ENCODE results near the gene ADORA2B. TPM values are rescaled to one million over a fixed set of nuclear protein-coding genes. Genes with fewer than 3 reads are reported as not detected.

ADORA2B gene
- total and polyA plus RNA-seq, 2 donors from 2014 or later: 0.60 TPM; not detected in 1

DNA sequence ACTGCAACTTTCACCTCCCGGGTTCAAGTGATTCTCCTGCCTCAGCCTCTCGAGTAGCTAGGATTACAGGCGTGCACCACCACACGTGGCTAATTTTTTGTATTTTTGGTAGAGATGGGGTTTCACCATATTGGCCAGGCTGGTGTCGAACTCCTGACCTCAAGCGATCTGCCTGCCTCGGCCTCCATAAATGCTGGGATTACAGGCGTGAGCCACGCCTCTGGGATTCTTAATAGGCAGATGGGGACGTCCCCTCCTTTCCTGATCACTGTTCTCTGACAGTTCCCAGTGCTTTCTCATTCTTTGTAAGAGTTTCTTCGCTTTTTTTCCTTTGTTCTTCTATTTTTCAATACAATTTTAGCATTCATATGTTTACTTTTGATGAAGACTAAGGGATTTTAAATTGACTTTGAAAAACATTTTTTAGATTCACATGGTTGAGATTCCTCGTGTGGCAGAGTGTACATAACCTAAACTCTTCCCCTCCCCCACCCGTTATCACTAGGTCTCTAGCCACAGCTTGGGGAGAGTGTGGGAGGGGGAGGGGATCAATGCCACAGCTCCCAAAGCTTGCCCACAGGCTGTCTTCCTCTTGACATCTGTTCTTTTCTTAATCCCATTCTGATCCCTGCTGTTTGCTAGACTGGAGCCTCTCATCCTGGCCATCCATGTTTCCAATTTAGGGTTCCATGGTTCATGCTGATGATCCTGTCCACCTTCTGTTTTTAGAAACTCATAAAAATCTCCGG, 11.0 kb downstream of the ADORA2B start:
- intact Hi-C loops (cut with DNase I): no loop called here
- H3K9ac ChIP-seq (ENCODE audit: low read length in 3 of 3): no peak overlapping the region
- TF ChIP-seq, protein P1, sequence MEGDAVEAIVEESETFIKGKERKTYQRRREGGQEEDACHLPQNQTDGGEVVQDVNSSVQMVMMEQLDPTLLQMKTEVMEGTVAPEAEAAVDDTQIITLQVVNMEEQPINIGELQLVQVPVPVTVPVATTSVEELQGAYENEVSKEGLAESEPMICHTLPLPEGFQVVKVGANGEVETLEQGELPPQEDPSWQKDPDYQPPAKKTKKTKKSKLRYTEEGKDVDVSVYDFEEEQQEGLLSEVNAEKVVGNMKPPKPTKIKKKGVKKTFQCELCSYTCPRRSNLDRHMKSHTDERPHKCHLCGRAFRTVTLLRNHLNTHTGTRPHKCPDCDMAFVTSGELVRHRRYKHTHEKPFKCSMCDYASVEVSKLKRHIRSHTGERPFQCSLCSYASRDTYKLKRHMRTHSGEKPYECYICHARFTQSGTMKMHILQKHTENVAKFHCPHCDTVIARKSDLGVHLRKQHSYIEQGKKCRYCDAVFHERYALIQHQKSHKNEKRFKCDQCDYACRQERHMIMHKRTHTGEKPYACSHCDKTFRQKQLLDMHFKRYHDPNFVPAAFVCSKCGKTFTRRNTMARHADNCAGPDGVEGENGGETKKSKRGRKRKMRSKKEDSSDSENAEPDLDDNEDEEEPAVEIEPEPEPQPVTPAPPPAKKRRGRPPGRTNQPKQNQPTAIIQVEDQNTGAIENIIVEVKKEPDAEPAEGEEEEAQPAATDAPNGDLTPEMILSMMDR (IDR thresholded peaks at IDR 0.05; ENCODE audit: borderline replicate concordance, extremely low read depth, insufficient read depth): no peak
- H3K27ac ChIP-seq (ENCODE audit: low read depth in 2 of 2, low read length in 2 of 2): no peak overlapping the region
- no peaks in the 10 kb centered on the region for H3K9me3 ChIP-seq (ENCODE audit: control insufficient read depth in 2 of 3, insufficient read depth in 1 of 3, low read length in 3 of 3)
- H3K27me3 ChIP-seq (ENCODE audit: control insufficient read depth, insufficient read depth, low read length): no peaks in the 10 kb centered on the region
- H3K4me1 ChIP-seq (ENCODE audit: control insufficient read depth in 2 of 3, insufficient read depth in 2 of 3, low read depth in 1 of 3, low read length in 3 of 3): no peaks in the 10 kb centered on the region
- DNase-seq: no peak
- FAIRE-seq: no peak
- no peak overlapping the region for H3K4me3 ChIP-seq (ENCODE audit: low read length in 3 of 3)
- no peaks in the 10 kb centered on the region for H3K36me3 ChIP-seq (ENCODE audit: control insufficient read depth in 2 of 3, insufficient read depth in 3 of 3, low read length in 3 of 3)

DNA sequence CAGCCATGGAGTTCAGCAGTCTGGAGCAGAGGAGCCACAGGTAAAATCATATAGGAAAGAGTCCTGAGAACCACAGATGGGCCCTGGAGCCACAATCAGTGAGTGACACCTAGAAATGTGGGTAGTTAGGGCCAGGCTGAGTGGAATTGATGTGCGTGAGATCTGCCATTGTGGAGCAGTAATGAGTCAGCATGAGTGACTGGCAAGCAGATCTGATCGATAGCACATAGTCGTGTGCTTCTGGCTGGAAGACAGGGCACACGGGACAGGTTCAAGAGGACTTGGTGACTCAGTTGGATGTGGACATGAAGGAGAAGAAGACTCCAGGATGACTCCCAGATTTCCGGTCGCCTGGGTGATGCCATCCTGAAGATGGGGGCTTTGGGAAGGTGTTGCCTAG, 12.3 kb downstream of the ADORA2B start:
- Histone ChIP-seq H3K36me3 (ENCODE audit: control insufficient read depth in 2 of 3, insufficient read depth in 3 of 3, low read length in 3 of 3) (no peaks in the 10 kb centered on the region), H3K9me3 (ENCODE audit: control insufficient read depth in 2 of 3, insufficient read depth in 1 of 3, low read length in 3 of 3) (no peaks in the 10 kb centered on the region), H3K27me3 (ENCODE audit: control insufficient read depth, insufficient read depth, low read length) (no peaks in the 10 kb centered on the region), H3K4me1 (ENCODE audit: control insufficient read depth in 2 of 3, insufficient read depth in 2 of 3, low read depth in 1 of 3, low read length in 3 of 3) (no peaks in the 10 kb centered on the region), H3K9ac (ENCODE audit: low read length in 3 of 3) (no peak overlapping the region), H3K27ac (ENCODE audit: low read depth in 2 of 2, low read length in 2 of 2) (no peak overlapping the region), H3K4me3 (ENCODE audit: low read length in 3 of 3) (no peak overlapping the region)
- DNase-seq (no peak), FAIRE-seq (no peak)
- intact Hi-C loops (cut with DNase I): no loop called here
- TF ChIP-seq, protein P1 (IDR thresholded peaks at IDR 0.05; ENCODE audit: borderline replicate concordance, extremely low read depth, insufficient read depth): no peak

DNA sequence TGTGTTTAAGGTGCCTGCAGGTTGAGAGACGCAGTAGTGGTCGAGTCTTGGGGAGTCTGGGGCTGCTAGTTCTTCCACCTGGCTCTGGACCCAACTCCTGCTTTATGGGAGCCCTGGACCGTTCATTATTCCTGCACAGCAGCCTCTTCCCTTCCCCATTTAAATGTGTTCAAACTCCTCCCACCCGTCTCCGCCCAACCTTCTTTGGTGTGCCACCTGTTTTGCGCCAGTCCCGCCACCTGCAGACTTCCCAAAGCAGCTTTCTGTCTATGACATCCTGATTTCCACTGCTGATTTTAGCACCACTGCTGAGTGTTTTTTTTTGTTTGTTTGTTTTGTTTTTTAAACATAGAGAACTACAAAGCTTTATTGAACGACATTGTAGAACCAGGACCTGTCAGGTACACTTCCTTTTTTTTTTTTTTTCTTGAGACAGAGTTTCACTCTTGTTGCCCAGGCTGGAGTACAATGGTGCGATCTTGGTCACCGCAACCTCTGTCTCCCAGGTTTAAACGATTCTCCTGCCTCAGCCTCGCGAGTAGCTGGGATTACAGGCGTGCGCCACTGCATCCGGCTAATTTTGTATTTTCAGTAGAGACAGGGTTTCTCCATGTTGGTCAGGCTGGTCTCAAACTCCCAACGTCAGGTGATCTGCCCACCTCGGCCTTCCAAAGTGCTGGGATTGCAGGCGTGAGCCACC, 12.8 kb downstream of the ADORA2B start:
- Histone ChIP-seq H3K9ac (ENCODE audit: low read length in 3 of 3) (no peak overlapping the region), H3K36me3 (ENCODE audit: control insufficient read depth in 2 of 3, insufficient read depth in 3 of 3, low read length in 3 of 3) (no peaks in the 10 kb centered on the region), H3K4me3 (ENCODE audit: low read length in 3 of 3) (no peak overlapping the region), H3K27ac (ENCODE audit: low read depth in 2 of 2, low read length in 2 of 2) (no peak overlapping the region), H3K27me3 (ENCODE audit: control insufficient read depth, insufficient read depth, low read length) (no peaks in the 10 kb centered on the region), H3K4me1 (ENCODE audit: control insufficient read depth in 2 of 3, insufficient read depth in 2 of 3, low read depth in 1 of 3, low read length in 3 of 3) (no peaks in the 10 kb centered on the region), H3K9me3 (ENCODE audit: control insufficient read depth in 2 of 3, insufficient read depth in 1 of 3, low read length in 3 of 3) (no peaks in the 10 kb centered on the region)
- TF ChIP-seq, protein P1 (IDR thresholded peaks at IDR 0.05; ENCODE audit: borderline replicate concordance, extremely low read depth, insufficient read depth): no peak
- FAIRE-seq (no peak), DNase-seq (peak in 1 of 5 donors; percentile 47)
- intact Hi-C loops (cut with DNase I): no loop called here

All from kidney (tissue), 14 donors.